GM19099 (cell line): ENCODE data around the gene ZCCHC18.
"Not testable (repeated sequence)": the region's sequence is repeated elsewhere in the genome, so short reads cannot be mapped to it uniquely, and the experiment has no call there.

Experiments
- POLR2A ChIP-seq: IDR thresholded peaks from 3 replicates; pipeline ENCODE4 v1.6.1; 2011; ENCODE audit warnings: low read depth; ENCODE audit not compliant: insufficient read length; ENCODE audit errors: extremely low read depth

Gene ZCCHC18

DNA sequence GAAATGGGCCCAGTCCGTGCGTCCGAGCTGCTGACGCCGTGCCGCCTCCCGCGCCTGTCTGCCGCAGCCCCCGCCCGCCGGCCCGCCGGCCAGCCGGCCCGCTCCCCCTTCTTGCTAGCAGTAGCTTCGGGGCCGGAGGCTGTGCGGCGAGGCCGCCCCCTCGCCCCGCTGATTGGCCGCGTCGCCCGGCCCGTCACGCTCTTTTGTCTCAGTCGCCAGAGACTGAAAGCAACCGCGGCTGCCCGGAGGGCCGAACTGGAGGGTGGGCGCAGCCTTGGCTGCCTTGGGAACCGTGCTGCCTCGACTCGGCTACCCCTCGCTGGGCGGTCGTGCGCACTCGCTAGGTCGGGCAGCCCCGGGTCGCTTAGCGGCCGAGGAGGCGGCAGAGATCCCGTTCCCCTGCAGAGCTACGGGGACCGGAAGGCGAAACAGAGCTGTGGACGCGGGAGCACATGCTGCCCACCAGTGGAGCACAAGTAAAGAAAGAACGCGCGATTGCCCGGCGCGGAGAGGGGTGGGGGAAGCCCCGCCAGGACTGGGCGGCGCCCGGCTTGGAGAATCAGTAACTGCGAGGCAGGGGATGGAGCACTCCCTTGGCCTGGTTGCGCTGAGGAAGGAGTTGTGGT, at the start of gene ZCCHC18:
TSS of gene ZCCHC18 (plus strand) at position 198 of the 626 bp plus-strand sequence. CDS start 1,589 bp downstream, outside the sequence.
- TF ChIP-seq POLR2A, result peak; percentile 69

DNA sequence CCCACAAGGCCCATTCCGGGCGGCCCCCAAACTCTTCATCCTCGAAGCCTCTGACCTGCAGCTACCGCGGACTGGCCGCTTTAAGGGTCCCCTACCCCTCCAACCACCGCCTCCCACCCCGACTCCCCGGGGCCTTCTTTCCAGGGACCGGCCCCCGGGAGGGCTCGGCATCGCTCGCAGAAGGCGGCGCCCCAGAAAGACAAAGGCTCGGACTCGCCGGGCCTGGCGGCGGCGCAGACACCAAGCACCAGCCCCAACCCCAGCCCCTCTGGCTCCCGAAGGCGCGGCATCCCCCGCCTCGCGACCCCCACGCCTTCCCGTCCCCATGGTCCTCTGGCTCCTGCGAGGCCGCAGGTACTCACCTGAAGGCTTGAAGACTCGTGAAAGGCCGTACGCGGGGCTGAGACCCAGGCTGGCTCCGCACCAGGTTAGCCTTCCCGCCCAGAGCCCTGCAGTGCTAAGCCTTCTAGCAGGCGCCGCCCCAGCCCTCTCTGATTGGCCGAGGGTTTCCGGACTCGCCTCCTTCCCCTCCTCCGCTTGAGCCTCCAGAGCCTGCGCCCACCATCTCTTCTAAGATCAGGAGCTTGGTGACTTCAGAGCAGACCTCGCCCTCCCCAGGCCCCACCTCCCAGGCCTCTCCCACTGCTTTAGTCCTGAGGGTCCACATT, 36.4 kb upstream of the ZCCHC18 start, which contains the start of gene TMSB15C:
TSS of gene TMSB15C (minus strand) at position 459 of the 668 bp plus-strand sequence.
- not testable (repeated sequence) for TF ChIP-seq POLR2A

DNA sequence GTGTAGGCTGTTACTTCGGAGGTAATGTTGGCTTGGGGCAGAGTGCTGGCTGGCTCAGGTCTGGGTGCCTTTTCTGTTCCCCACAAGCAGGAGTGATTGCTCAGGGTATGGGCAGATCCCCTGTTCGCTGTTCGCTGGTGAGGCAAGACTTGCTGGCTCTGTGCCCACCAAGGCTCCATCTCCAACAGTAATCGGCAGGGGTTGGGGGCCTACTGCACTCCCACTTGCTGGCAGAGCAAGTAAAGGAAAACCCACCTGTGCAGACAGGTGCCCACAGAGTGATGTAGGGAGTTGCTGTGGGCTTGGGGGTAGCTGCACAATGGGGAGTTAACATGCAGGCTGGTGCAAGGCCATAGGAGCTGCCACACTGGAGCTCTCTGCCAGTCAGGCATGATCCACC, 28.3 kb upstream of the ZCCHC18 start:
- TF ChIP-seq POLR2A, result no peak

DNA sequence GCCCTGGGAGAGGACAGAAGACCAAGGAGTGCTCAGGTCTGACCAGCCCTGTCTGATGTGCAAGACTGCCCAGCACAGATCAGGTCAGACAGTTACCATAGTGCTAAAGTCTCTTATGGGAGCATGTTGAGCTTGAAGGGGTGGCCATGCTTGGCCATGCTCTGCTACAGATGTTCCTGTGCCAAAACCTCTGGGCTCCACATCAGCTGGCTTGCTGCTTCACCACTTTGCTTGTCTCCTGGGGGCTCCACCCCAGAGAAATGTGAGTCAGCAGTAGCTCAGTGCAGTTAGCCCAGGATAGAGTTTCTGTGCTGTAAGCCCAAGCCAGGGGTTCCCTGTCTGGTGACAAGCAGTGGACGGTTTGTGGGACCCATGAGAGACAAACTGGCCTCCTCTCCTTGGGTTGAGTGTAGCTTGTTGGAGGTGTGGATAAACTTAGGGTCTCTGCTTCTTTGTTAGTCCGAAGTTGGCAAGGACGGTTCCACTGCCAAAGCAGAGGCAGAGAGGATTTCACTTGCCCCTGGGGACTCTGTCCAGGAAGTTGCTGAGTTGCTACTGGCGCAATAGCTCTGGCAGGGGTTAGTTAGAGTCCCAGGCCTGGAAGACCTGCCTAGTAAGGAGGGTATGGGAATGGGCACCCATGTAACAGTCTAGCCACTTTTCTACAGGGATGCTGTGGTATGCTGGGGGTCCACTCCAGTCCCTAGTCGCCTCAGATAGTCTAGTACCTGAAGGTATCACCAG, 27.6 kb upstream of the ZCCHC18 start:
- no peak for TF ChIP-seq POLR2A

GRCh38 chrX:104085477-104085876, 26.8 kb upstream of the ZCCHC18 start:
- TF ChIP-seq POLR2A, result no peak

DNA sequence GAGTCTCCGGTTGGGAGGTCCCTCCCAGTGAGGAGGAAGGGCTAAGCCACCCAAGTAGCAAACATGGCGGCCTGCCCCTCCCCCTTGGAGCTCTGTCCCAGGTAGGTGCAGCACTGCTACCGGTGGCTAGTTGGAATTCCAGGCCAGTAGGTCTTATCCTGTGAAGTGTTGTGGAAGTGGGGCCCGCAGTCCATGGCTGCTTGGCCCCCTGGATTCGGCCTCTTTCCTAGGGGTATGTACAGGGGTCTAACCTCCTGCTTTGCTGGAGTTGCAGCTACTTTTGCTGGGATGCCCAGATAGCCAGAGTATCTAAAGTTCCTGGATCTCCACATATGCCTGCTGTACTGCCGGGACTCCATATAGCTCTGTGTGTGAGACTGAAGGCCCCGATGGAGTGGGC, 26.4 kb upstream of the ZCCHC18 start:
- TF ChIP-seq POLR2A, result no peak

DNA sequence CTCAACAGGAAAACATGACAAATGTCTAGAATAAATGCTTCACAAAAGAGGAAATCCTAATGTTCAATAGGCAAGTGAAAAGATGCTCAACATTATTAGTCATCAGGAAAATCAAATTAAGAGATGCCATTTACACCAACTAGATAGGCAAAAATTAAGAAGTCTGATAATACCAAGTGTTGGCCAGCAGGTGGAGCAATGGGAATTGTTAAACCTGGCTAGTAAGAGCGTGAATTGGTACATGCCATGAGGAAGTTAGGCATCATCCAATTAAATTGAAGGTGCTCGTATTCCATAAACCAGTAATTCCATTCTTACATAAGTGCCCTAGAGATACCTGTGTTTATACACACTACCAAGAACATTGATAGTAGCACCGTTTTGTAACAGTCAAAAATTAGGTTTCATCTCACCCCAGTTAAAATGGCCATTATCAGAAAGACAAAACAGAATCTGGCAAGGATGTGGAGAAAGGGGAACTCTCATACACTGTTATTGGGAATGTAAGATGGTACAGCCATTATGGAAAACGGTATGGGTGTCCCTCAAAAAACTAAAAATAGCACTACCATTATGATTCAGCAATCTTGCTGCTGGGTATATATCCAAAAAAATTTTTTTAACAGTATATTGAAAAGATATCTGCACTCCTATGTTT, 14.0 kb upstream of the ZCCHC18 start:
- no peak for TF ChIP-seq POLR2A

DNA sequence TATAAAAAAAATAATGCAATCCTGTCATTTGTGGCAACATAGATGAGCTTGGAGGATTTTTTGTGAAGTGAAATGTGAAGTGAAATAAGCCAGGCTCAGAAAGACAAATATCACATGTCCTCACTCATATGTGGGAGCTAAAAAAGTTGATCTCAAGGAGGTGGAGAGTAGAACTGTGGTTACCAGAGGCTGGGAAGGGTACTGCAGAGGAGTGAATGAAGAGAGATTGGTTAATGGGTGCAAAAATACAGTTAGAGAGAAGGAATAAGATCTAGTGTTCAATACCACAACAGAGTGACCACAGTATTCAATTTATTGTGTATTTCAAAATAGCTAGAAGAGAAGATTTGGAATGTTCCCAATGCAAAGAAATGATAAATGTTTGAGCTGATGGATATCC, 13.4 kb upstream of the ZCCHC18 start:
- TF ChIP-seq POLR2A, result no peak

DNA sequence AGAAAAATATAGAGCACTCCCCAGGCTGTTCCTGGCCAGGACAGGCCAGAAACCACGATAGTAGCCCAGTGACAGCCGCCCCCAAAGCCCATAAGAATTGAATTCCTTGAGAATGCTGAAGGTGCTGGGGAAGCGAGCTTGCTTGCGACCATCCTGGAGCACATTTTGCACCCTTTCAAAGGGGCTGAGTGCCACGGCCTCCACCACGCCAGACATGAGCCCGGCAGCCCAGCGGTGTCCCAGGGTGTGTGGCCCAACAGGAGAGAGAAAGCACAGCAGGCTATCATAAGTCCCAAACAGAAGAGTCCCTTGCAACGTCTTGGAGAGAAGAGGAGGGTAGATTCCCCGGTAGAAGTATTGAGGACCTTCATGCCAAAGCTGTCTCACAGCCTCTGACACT, 7.6 kb upstream of the ZCCHC18 start:
- TF ChIP-seq POLR2A, result no peak

DNA sequence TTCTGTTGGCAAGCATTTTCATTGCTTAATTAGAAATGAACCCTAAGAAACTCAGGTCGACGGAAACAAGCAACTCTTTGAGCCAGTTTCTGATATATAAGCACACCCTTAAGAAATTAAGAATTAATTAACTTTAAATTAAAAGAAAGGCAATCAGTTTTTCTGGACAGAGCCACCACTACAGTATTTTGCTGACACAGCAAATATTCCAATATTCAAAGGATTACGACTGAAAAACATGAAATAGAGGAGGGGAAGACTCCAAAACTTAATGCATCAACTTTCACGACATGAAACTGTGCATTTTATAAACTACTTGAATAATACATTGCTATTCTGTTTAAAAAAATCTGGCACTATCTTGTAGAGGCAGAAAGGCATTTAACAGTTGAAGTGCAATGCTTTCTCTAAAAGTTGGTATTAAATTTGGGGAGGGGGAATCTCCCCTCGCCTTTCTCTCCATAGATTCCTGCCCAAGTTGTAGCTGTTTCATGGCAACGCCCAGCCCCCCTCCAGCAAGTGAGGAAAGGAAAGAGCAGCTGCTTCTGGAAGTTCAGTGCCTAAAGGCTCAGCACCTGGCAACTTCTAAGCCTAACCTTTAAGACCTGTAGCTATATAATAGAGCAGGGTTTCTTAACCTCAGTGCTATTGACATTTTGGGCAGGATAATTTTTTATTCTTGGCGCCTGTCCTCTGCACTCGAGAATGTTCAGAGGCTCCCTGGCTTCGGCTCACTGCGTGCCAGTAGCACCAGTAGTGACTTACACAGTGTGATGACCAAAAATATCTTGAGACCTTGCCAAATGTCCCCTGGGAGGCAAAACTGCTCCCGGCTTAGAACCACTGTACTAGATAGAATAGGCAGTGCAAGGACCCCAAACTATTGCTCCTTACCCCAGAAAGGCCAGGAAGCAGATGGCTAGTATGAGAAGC, 6.7 kb upstream of the ZCCHC18 start:
- no peak for TF ChIP-seq POLR2A

GRCh38 chrX:104108955-104109354, 3.4 kb upstream of the ZCCHC18 start:
- no peak for TF ChIP-seq POLR2A

DNA sequence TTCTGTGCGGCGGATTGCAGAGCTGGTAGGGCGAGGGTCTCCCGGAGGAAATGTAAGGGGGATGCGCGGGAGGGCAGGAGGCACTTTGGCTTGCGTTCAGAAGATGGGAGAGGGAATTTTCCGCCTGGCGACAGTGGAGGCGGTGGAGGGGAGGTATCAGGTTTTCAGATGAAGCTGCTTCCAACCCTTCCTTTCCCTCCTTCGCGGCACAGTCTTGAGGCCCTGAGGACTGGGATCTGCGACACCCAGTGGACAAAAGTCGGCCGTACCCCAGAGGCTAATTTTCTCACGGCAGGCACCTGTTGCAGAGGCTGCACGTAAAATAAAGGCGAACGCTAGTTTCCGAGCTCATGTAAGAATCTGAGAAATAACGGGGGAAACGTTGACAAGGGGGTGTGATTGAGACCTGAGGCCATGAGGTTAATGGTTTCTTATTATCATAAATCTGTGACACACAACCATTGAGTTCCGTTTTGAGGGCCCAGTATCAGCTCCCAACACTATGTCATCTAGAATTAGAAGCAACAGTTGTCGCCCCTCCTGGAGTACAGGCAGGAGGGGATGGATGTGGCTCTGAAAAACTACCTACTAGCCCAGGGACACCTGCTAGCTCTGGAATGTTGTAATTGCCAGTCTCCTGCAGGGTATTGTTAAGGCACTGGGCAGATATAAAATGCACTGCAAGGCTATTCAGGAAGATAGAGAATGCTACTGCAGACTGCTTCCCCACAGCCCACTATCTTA, 1.1 kb downstream of the ZCCHC18 start:
- no peak for TF ChIP-seq POLR2A

DNA sequence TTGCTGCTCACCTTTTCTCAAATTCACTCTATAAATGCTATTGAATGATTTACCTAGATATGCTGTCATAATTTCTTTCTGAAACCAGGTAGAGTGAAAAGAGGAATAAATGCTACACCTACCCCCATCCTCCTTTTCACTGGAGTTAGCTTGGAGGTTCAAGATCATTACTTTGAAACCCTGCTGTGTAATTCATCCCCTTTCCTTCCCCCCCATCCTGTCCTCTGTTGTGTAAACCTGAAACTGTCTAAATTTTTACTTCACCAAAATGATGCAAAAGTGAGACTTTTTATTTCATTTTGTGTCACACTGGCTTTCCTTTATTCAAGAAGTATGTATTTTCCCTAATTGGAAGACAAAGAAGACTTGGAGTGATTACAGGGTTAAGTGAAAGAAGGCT, 5.4 kb downstream of the ZCCHC18 start:
- no peak for TF ChIP-seq POLR2A

GRCh38 chrX:104118765-104119164, 6.4 kb downstream of the ZCCHC18 start:
- TF ChIP-seq POLR2A, result no peak

GRCh38 chrX:104122829-104123228, 10.5 kb downstream of the ZCCHC18 start:
- no peak for TF ChIP-seq POLR2A
